Measurements from ENCODE around the gene ZNF747.

ZNF747 gene

GRCh38 chr16:30481381-30481780, 53.3 kb downstream of the ZNF747 start:
- in situ Hi-C loops (cut with MboI; ENCODE audit: low sequenced_read_pairs), result no loop called here

All from HL-60/S4 treated with phorbol 12-myristate 13-acetate at 8.2 ng/mL for 4 days and 3 days (cell line).